GM12878 (cell line): Measurements from ENCODE around the gene ENO2. TPM values are rescaled to one million over a fixed set of nuclear protein-coding genes. Genes with fewer than 3 reads are reported as not detected.

Experiments used
- BCLAF1 ChIP-seq: fragments of 450-650 bp; IDR thresholded peaks from 2 replicates; pipeline ENCODE4 v1.6.1; 2017; ENCODE audit warnings: antibody characterized with exemption, mild to moderate bottlenecking, moderate library complexity
- BHLHE40 ChIP-seq, 2 experiments: fragments of 450-650 bp in 1 of 2; IDR thresholded peaks; 2 replicates each; pipeline ENCODE4 v1.6.1; 2011 to 2017; ENCODE audit warnings: low read depth in 2 of 2, borderline replicate concordance in 1 of 2, improper control_type of control experiment in 1 of 2, low read length in 1 of 2, mild to moderate bottlenecking in 1 of 2
- CREM ChIP-seq: IDR thresholded peaks from 2 replicates; pipeline ENCODE4 v1.6.1; 2014; ENCODE audit warnings: antibody characterized with exemption, low read depth
- EGR1 ChIP-seq, 2 experiments: IDR thresholded peaks; 1 replicate in 1 of 2; 2 replicates in 1 of 2; pipeline ENCODE4 v1.6.1; 2011 to 2012; ENCODE audit warnings: low read depth in 2 of 2, low read length in 2 of 2, borderline replicate concordance in 1 of 2, mild to moderate bottlenecking in 1 of 2, moderate library complexity in 1 of 2
- IRF3 ChIP-seq: fragments of 450-650 bp; IDR thresholded peaks from 2 replicates; pipeline ENCODE4 v1.6.1; 2014; ENCODE audit warnings: mild to moderate bottlenecking
- LARP7 ChIP-seq: fragments of 450-650 bp; IDR thresholded peaks from 2 replicates; pipeline ENCODE4 v1.6.1; 2017; ENCODE audit warnings: mild to moderate bottlenecking
- PAX8 ChIP-seq: fragments of 450-650 bp; IDR thresholded peaks from 2 replicates; pipeline ENCODE4 v1.6.1; 2017; ENCODE audit warnings: mild to moderate bottlenecking, moderate library complexity
- POU2F2 ChIP-seq: IDR thresholded peaks from 3 replicates; pipeline ENCODE4 v1.6.1; 2011; ENCODE audit warnings: low read depth, mild to moderate bottlenecking, low read length, borderline replicate concordance
- PRDM15 ChIP-seq: fragments of 450-650 bp; formaldehyde crosslinking; IDR thresholded peaks from 2 replicates; pipeline ENCODE4 v1.4.0; 2020; ENCODE audit warnings: mild to moderate bottlenecking, moderate library complexity
- RAD21 ChIP-seq: IDR thresholded peaks from 2 replicates; pipeline ENCODE4 v1.6.1; 2011; ENCODE audit warnings: mild to moderate bottlenecking, low read depth, low read length, moderate library complexity; ENCODE audit not compliant: insufficient read depth
- RB1 ChIP-seq: fragments of 450-650 bp; formaldehyde crosslinking; IDR thresholded peaks from 2 replicates; pipeline ENCODE4 v1.6.1; 2017; ENCODE audit warnings: mild to moderate bottlenecking, borderline replicate concordance
- RUNX3 ChIP-seq: IDR thresholded peaks from 2 replicates; pipeline ENCODE4 v1.6.1; 2012; ENCODE audit warnings: low read length, inconsistent platforms
- SIN3A ChIP-seq: IDR thresholded peaks from 2 replicates; pipeline ENCODE4 v1.6.1; 2012; ENCODE audit warnings: low read depth, low read length, improper control_type of control experiment
- SMAD5 ChIP-seq: IDR thresholded peaks from 2 replicates; pipeline ENCODE4 v1.6.1; 2016; ENCODE audit warnings: antibody characterized with exemption, low read depth
- SP1 ChIP-seq: IDR thresholded peaks from one replicate; pipeline ENCODE4 v1.6.1; 2011; ENCODE audit warnings: low read depth, low read length
- TCF12 ChIP-seq: IDR thresholded peaks from 2 replicates; pipeline ENCODE4 v1.6.1; 2011; ENCODE audit warnings: low read depth, mild to moderate bottlenecking, low read length
- TCF7 ChIP-seq: IDR thresholded peaks from 2 replicates; pipeline ENCODE4 v1.6.1; 2014; ENCODE audit warnings: antibody characterized with exemption, borderline replicate concordance
- WRNIP1 ChIP-seq: IDR thresholded peaks from 2 replicates; pipeline ENCODE4 v1.6.1; 2011; ENCODE audit warnings: low read depth, low read length, improper control_type of control experiment, borderline replicate concordance
- YY1 ChIP-seq: IDR thresholded peaks from 2 replicates; pipeline ENCODE4 v1.6.1; 2011; ENCODE audit warnings: low read depth, mild to moderate bottlenecking, low read length
- ZNF622 ChIP-seq: fragments of 450-650 bp; IDR thresholded peaks from 2 replicates; pipeline ENCODE4 v1.6.1; 2017; ENCODE audit warnings: mild to moderate bottlenecking, inconsistent platforms
- polyA plus RNA-seq, 11 experiments: library from polyadenylated mRNA; depleted of rRNA in 4 of 11; unstranded in 6 of 11; stranded (reverse) in 5 of 11; fragments of >200 nt; fragmentation: Nextera tagmentation in 4 of 11; fragmentation: Illumina TruSeq in 1 of 11; extraction: Ambion mirVana in 4 of 11; extraction: Trizol in 1 of 11; gene quantifications; 1 replicate in 1 of 11; 2 replicates in 10 of 11; pipeline versions ENCODE4 v1.2.1 to v1.2.3, GENCODE V29; 2011 to 2016; ENCODE audit warnings: inconsistent platforms in 2 of 11, missing spikeins in 2 of 11, low read depth in 1 of 11
- total RNA-seq, 4 experiments: library from RNA; depleted of rRNA in 3 of 4; stranded (reverse); fragments of >200 nt in 3 of 4; fragmentation: Illumina TruSeq in 1 of 4; extraction: Trizol in 1 of 4; gene quantifications; 2 replicates each; pipeline versions ENCODE4 v1.2.1 to v1.2.3, GENCODE V29; 2013 to 2021

The ENO2 gene
- total and polyA plus RNA-seq, 10 of the 15 experiments (the other 5 are each of a cell fraction or from before 2014, with no cell fraction given), result 24.8 to 196 (median 43.1) TPM

GRCh38 chr12:6959058-6959804, 44.9 kb downstream of the ENO2 start (continued):
- TF ChIP-seq SIN3A, result peak; percentile 79; the same call in 1 of the 2 replicates
- TF ChIP-seq SMAD5, result peak; percentile 38
- peak; percentile 87 for TF ChIP-seq POU2F2
- TF ChIP-seq PAX8, result no peak
- TF ChIP-seq RB1, result peak; percentile 69; the same call in 1 of the 2 replicates
- no peak for TF ChIP-seq TCF7
- TF ChIP-seq BCLAF1, result no peak
- TF ChIP-seq CREM, result peak; percentile 94
- no peak for TF ChIP-seq ZNF622
- TF ChIP-seq YY1, result peak; percentile 62
- TF ChIP-seq RUNX3, result no peak
- TF ChIP-seq IRF3, result no peak
- peak; percentile 86 for TF ChIP-seq SP1
- peak in 1 of 2 experiments; percentile 51; a peak in 1 of 3 replicates for TF ChIP-seq EGR1 (IDR thresholded peaks at IDR 0.05; ENCODE audit: borderline replicate concordance in 1 of 2, low read depth in 2 of 2, low read length in 2 of 2)
- peak; percentile 15; the same call in 1 of the 2 replicates for TF ChIP-seq RAD21
- peak; percentile 88 to 91 for TF ChIP-seq BHLHE40 (IDR thresholded peaks at IDR 0.05; ENCODE audit: borderline replicate concordance in 1 of 2, low read depth in 2 of 2, low read length in 1 of 2)
- 0 out of 2 replicates have a peak, but pooled peaks have one; percentile 32 for TF ChIP-seq WRNIP1
- TF ChIP-seq LARP7, result peak; percentile 34; the same call in 1 of the 2 replicates
- TF ChIP-seq TCF12, result 0 out of 2 replicates have a peak, but pooled peaks have one; percentile 34
- 0 out of 2 replicates have a peak, but pooled peaks have one; percentile 18 for TF ChIP-seq PRDM15 (CRISPR knock-in tag)
